NCI-H187 (cell line): ENCODE results near the gene KCNIP4.

Experiments
- DNase-seq, 2 experiments: peaks; one replicate each; lab custom pipeline; 2025; lab: John Stamatoyannopoulos, UW

The KCNIP4 gene

DNA sequence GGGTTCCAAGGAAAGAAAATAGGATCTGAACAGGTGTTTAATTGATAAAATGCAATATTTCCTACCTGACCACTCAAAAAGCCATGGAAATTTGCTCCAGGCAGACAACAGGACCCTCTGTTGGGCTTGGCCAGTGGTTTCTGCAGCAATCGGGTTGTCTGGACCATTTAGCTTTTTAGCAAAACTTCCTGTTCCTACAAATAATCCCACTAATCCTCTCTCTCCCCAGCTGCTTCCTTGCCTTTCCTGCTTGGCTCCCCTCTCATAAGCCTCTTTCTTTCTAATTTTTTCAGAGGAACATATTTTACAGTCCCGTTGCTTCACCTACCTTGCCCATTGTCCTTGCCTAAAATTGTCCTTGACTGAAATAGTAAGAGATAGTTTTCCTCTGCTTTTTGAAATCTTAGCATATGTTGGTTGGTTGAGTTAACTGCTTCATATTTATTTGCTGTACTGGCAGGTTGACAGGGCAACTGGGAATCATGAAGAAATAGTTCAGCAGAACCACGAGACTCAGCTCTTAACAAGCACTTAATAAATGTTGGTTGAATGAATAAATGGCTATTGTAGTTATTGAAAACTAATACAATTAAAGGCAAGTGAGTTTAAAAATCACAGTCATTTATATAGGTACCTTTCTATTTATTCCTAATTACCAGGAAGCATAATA lies 259.8 kb downstream of the KCNIP4 start:
- DNase-seq: no peak

DNA sequence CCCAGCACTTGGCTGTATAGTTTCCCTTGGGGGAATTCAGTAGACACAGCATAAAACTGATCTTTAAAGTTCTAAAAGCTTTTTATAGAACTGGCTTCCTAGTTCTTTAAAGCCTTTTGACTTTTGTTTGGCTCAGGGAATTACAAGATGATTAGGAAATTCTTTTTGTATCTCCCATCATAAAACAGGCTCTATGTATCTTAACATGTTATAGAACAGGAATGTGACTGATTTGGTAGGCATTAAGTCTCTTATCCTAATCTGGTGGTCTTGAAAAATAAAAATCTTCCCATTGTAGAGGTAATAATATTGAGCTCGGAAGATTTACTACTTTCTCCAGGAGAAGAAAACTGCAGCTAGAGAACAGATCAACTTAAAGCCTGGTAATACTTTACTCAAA lies 262.7 kb downstream of the KCNIP4 start:
- no peak for DNase-seq

DNA sequence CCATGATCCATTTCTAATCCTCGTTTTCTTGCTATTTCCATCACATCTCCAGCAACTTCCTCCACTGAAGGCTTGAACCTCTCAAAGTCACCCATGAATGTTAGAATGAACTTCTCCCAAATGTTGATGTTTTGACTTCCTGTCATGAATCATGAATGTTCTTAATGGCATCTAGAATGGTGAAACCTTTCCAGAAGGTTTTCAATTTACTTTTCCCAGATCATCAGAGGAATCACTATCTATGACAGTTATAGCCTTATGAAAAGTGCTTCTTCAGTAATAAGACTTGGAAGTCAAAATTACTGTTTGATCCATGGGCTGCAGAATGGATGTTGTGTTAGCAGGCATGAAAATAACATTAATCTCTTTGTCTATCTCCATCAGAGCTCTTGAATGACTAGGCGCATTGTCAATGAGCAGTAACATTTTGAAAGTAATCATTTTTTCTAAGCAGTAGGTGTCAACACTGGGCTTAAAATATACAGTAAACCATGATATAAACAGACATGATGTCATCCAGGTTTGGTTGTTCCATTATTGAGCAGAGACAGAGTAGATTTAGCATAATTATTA lies 268.2 kb downstream of the KCNIP4 start:
- no peak for DNase-seq

DNA sequence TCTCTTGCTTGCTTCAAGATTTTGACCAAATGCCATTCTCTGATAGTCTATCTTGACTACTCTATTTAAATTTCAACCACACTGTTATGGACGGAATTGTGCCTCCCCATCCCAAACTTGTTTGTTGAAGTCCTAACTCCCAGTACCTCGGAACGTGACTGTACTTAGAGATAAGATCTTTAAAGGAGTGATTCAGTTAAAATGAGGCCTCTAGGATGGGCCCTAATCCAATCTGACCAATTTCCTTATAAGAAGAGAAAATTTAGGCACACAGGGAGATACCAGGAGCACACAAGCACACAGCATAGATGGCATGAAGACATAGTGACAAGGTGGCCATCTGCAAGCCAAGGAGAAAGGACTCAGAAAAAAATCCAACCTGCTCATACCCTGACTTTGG lies 269.9 kb downstream of the KCNIP4 start:
- no peak for DNase-seq

DNA sequence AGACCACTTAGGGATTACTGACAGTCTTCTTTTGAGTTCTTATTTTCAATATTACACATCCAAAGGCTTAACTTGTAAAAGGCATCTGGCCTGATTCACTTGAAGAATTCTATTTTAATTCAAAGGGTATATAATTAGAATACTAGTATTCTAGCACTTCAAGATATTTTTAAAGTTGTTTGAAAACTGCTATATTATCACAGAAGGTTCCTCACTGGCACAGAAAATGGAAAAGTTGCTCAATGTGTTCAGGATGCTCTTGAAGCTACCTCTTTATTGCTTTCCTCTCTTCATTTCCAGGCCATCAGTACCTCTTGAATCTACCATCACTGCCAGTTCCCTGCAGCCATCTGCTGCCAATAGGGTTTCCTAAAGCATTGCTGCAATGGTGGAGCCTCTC lies 271.4 kb downstream of the KCNIP4 start:
- DNase-seq: no peak

DNA sequence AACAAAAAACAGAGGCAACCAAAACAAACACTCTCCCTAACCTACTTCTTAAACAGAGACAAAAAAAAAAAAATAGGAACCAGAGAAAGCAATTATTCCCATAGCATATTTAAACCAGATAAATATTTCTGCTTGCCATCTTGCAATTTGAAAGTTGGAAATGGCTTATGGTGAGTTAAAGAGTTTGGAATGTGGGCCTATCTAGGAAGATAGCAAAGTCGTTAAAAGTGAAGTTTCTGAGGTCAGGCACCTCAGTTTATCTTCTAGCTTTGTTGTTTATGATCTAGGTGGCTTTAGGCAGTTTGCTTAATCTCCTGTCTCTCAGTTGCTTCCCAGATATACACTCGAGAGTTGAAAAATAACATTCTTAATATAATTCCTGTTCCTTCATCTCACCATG lies 284.2 kb downstream of the KCNIP4 start:
- no peak for DNase-seq

DNA sequence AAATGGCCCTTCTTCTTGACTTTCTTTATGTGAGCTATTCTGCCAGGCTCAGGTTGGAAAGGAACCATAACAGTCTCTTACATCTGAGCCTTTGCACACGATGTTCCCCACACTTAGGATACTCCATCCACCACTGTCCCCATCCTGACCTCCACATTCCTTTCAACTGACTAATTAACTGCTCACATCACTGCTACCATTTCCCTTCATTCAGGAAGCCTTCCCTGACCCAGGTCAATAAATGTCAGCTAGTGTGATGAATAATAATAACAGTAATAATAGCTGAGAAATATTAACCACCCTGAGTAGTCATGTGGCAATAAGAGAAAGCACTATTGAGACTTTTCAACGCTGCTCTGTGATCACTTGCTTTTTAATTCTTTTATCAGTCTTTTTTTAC lies 291.7 kb downstream of the KCNIP4 start:
- no peak for DNase-seq

DNA sequence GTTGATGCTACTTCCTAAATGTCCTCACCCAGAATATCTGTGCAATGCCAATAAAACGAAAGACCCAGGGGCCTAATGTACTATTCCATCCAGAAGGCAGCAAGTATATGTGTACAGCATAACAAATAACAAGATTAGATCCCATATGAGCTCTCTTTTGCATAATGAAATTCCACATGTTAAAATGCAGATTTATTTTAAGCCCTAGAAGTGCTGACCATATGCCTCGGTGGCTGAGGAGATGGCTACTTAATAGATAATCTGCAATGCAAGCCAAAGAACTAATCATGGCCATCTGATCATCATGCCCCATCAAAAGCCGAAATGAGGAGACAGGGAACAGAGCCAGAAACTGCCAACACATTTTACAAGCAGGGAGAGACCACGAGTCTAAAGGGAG lies 293.5 kb downstream of the KCNIP4 start:
- DNase-seq: no peak

DNA sequence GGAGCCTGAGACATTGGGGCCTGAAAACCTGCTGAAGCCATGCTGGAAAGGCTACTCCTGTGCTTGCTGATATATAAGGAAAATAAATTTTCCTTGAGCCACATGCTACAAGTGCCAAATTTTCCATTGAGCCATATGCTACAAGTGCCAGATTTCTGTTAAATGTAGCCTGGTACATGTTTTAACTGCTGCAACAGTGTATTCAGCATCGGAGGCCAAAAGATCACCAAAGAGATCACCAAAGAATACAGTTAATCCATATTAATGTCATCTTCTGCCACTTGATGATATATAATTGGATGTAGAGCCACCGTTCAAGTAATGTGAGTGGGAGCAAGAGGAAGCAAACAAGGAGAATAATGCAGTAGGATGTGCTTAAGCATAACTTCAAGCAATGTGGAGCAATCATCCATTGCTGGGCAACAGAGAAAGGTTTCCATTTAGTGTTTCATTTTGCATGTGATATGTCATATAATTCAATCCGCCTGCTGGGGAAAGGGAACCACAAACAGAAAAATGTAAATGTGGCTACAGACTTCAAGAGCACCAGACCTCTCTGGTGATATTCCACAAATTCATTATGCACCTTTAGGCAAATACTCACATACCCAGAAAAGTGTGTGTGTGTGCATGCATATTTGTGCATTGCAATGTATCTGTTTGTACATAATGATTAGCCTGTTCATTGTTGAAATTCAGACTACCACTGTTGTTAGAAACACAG lies 295.9 kb downstream of the KCNIP4 start:
- no peak for DNase-seq

DNA sequence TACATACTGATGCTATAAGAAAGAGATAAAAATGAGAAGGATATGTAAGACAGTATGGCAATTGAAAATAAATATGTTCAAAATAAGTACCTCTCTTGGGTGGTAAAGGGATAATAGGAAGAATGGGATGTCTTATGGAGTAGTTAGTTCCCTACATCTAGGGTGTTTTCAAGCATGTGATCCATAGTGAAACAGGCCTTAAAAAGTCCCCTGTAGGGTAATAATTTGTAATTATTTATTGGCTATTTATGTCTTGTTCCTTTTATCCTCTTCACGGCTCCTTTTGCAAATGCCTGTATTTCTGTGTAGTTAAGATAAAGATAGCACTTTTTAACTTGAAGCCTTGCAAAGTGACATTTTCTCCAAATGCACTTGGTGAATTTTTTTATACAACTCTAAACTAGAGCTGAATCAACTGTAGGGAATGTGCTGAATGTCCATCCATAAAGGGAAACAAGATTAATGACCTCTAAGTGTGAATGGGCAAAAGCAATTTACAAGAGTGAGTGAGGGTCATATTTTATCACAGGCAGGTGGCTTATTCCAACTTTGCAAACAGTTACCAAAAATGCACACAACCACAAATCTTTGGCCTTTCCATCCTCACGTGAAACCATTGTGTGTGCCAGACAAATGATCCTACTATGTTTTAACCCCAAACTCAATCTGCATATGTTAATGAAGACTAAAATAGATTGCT lies 299.0 kb downstream of the KCNIP4 start:
- DNase-seq: no peak

DNA sequence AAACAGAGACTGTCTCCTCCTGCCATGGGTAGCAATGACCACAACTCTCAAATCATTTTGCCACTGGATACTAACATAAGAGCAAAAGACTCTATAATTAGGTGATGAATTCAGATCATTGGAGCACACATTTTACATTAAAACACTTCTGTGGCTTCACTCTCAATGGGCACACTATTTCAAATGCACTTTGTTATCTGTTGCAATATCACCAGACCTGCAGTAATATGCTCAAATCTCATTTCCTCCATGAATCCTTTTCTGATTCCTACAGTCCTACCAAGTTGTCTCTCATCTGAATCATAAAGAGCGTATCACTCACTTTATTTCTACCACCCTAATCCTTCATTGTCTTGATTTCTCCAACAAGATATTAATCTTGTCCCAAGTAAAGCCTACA lies 302.8 kb downstream of the KCNIP4 start:
- no peak for DNase-seq

DNA sequence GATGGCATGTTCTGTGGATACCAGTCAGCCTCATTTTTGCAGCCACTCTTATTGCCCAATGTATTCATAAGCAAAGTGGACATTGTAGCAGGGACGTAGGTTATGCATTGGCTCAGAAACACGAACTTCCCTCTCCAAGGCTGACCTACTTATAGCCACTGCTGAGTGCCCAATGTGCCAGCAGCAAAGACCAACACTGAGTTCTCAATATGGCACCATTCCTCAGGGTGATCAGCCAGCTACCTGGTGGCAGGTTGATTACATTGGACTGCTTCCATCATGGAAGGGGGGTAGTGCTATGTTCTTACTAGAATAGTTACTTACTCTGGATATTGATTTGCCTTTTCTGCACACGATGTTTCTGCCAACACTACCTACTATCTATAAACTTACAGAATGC lies 306.9 kb downstream of the KCNIP4 start:
- DNase-seq: no peak

DNA sequence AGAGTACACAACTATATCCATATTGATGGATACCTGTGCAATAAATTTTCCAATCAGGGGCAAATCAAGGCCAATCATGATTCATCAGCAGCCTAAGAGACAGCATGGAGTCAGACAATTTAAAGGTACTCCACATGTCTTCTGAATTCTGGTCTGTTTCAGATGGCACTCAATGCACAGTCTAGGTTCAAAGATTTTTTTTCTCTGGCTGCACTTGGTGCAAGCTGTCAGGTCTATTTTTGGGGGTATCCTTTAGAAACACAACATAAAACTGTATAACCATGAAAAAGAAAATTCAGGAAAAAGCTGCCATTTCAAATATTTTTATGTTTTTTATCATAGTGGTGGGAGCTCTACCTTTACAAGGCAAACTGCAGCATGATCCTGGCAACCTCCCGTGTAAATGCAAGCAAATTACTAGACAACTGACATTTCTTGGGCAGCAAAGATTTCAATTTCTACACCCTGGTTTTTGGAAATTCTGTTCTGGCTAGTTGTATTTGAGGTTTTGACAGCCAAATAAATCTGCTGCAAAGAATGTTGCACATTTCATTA lies 310.3 kb downstream of the KCNIP4 start:
- DNase-seq: no peak

DNA sequence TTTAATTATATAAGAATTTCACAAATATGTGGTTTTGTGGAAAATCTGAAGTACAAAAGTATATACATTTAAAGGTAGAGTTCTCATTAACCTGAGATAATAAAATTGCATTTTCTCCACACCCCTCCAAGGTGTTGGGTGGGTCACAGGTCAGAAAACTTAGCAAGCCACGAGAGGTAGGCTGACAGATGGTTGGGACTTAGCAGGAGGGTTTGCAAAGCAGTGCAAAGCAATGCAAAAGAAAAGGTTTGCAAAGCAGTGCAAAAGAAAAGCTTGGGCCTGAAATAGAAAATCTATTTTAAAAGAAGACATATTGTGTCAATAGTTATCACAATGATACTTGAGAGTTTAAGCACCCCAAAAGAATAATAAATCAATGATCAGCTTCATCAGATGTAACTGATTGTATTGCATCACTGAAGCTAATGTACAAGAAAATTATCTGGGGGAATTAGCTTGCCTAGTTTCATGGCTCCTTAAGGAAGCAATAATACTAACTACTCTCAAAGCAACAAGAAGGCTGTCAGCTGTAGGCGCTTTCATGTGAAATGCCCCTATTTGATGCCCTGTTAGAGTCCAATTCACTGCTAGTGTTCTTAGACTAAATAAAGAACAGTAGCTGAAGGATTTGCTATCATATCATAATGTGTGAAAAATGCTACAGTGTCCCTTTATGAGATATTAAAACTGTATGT lies 319.5 kb downstream of the KCNIP4 start:
- no peak for DNase-seq

DNA sequence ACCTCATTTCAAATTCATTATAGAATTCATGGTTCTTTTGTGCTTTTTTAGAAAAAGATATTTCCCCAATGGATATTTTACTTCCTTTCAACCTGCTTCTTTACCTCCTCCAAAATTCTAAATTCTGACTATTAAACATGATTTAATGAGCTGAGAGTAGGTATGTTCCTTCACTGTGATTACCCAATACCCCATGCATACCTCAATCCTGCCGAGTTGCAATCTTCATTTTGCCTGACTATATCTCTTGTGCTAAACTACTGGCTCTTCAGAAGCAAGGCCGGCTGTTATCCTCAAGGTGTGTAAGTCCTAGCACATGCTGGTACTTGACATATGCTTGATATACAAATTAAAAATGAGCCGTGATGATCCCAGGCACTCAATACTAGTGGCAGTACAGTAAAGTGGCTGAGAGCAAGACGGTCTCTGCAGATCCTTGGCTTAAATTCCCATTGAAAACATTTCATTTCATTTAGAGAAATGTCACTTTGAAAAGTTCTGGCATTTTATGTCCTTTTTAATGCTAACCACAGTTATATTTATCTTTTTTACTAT lies 320.4 kb downstream of the KCNIP4 start:
- no peak for DNase-seq

DNA sequence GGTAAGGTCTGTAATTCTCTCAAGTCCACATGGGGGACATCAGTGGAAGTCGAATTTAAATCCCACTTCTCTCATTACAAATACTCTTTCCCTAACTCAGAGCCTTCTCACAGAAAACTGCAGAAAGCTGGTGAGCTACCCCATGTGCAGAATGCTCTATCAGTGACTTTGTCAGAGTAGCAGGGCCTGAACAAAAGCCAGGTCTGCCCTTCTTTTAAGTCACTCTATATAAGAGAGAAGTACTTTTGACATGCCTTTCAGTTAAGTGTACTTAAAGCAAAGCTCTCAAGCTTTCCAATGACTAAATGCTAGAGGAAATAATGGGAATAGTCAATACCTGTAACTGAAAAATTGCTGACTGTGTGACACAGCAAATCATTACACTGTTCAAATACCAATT lies 323.1 kb downstream of the KCNIP4 start:
- no peak for DNase-seq

DNA sequence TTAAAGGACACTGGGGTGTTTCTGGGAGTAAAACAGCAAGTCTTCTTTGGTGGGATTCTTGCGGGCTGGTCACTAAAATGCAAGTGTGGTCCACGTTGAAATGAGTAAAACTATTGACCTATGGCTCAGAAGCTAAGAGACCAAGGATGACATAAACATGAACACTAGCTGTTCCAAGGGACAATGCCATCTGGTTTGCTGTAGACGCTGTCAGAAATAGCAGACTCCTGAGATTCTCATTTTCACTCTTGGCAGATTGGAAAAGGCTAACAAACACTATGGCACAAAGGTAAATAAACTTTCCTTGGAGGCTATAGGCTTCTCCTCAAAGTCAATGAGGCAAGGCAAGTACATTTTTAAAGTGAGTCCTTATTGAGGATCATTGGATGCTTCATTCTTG lies 343.6 kb downstream of the KCNIP4 start:
- DNase-seq: no peak

DNA sequence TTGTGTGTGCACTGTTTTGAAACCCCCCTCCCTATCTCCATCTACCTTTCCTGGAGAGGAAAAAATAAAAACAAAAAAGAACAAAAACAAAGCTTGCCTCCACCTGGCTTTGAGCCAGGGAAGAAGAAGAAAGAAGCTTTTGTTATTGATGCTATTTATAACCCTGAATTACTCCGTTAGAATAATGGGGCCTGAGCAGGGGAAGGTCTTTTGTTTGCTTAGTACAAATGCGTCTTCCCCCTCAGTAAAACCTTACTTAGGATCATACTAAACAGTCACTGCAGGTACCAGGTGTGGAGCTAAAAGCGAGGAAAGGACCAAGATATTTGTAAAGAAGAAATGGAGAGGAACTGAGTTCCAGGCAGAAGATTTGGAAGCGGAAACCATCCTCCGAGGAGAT lies 352.1 kb downstream of the KCNIP4 start:
- no peak for DNase-seq

DNA sequence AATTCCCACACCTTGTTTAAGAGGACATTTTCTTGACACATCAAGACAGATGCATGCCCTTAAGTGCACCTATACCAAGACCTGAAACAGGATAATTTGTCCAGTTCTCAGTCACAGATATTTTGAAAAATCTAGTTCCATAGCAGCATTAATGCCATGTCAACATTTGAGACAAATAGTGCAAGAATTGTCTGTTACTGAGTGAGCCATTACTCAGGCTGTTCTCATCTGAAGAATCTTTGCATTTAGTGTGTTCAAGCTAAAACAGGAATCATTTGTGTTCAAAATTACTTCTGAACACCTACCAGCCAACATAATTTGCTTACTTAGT lies 354.9 kb downstream of the KCNIP4 start:
- DNase-seq: no peak

DNA sequence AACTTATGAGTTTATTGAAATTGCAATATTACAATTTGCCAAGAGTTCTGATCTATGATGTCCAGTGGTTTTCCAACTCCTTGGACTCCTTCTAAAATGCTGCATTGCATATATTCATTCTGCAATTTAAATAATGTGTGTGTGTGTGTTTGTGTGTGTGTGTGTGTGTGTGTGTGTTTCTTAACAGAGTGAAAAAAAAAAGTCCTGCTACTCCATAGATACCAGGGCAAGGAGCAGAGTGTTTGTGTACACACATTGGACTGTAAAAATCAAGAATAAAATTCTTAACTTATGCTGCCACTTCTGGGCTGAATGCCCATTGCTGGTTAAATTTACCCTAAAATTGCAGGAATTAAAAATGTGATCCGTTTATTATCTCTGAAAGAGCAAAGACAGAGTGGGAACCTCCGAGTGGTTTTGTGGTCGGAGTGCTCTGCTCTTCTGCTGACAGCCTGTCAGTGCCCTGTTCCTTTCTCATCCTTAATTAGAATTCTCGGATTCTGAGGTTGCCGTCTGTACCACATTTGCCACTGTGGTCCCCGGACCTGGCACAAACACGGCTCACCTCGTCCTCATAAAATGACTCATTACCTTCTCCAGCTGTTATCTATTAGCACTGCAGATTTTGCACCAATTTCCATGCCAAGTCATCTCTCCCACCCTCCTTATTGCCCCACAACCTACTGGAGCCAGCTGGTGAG lies 355.5 kb downstream of the KCNIP4 start:
- no peak for DNase-seq

DNA sequence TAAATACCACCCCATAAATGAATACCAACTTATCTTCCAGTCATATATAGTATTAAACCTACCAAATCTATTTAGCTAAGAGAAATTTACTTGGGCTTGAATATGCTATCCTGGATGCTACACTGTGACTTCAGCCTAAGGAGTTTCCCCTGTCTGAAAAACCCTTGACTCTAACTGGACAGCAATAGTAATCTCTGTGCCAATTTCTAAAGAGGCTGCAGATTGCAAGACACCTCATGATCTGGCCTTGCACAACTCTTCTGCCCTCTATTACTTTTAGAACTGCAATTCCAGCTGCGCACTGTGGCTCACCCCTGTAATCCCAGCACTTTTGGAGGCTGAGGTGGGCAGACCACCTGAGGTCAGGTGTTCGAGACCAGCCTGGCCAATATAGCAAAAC lies 371.5 kb downstream of the KCNIP4 start:
- no peak for DNase-seq
